ENCODE data around the gene S1PR5.

Gene S1PR5

GRCh38 chr19:10565028-10565566 is 47.9 kb upstream of the S1PR5 start:
- Histone ChIP-seq H3K27ac (peak overlapping the region; percentile 63), H3K36me3 (ENCODE audit: control insufficient read depth, insufficient read depth, low read length) (no peaks in the 10 kb centered on the region), H3K79me2 (no peaks in the 10 kb centered on the region), H3K4me2 (ENCODE audit: low read length) (peak overlapping the region; percentile 74), H3K9me3 (ENCODE audit: control insufficient read depth, low read length) (no peaks in the 10 kb centered on the region), H3K27me3 (ENCODE audit: control insufficient read depth, insufficient read depth, low read length) (no peaks in the 10 kb centered on the region), H2AFZ (peak overlapping the region; percentile 88), H3K9ac (peak overlapping the region; percentile 61), H3K4me3 (ENCODE audit: low read depth, low read length) (peak overlapping the region; percentile 86), H3K4me1 (peaks cover 14% of the 10 kb centered on the region)
- TF ChIP-seq, protein P1, sequence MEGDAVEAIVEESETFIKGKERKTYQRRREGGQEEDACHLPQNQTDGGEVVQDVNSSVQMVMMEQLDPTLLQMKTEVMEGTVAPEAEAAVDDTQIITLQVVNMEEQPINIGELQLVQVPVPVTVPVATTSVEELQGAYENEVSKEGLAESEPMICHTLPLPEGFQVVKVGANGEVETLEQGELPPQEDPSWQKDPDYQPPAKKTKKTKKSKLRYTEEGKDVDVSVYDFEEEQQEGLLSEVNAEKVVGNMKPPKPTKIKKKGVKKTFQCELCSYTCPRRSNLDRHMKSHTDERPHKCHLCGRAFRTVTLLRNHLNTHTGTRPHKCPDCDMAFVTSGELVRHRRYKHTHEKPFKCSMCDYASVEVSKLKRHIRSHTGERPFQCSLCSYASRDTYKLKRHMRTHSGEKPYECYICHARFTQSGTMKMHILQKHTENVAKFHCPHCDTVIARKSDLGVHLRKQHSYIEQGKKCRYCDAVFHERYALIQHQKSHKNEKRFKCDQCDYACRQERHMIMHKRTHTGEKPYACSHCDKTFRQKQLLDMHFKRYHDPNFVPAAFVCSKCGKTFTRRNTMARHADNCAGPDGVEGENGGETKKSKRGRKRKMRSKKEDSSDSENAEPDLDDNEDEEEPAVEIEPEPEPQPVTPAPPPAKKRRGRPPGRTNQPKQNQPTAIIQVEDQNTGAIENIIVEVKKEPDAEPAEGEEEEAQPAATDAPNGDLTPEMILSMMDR (IDR thresholded peaks at IDR 0.05), result no peak

- Histone ChIP-seq H3K27ac (no peak overlapping the region), H2AFZ (no peak overlapping the region), H3K9me3 (ENCODE audit: control insufficient read depth, low read length) (no peaks in the 10 kb centered on the region), H3K79me2 (no peaks in the 10 kb centered on the region), H3K4me2 (ENCODE audit: low read length) (no peak overlapping the region), H3K4me3 (ENCODE audit: low read depth, low read length) (no peak overlapping the region), H3K4me1 (peaks cover 10% of the 10 kb centered on the region), H3K9ac (no peak overlapping the region), H3K36me3 (ENCODE audit: control insufficient read depth, insufficient read depth, low read length) (no peaks in the 10 kb centered on the region), H3K27me3 (ENCODE audit: control insufficient read depth, insufficient read depth, low read length) (no peaks in the 10 kb centered on the region)
- TF ChIP-seq, protein P1 (IDR thresholded peaks at IDR 0.05), result no peak
Measured at GRCh38 chr19:10562609-10563008, 45.4 kb upstream of the S1PR5 start.

DNA sequence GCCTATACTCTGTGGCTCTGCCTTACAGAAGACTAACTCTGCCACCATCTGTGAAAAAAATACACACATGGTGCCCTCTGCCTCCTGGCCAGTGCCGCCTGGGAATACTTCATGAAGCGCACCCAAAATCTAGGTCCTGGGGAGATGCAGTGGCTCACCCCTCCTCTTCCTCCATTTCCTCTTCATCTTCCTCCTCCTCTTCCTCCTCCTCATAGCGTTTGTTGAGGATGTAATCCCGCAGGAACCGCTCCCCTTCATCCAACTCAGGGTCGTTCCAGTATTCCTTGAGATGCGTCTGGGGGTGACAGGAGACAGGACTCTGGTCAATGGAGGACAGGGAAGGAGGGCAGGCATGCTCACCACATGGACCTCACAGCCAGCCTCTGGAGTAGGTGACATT is 42.9 kb upstream of the S1PR5 start:
- Histone ChIP-seq H3K27me3 (ENCODE audit: control insufficient read depth, insufficient read depth, low read length) (no peaks in the 10 kb centered on the region), H3K4me2 (ENCODE audit: low read length) (no peak overlapping the region), H3K79me2 (no peaks in the 10 kb centered on the region), H3K9ac (no peak overlapping the region), H2AFZ (no peak overlapping the region), H3K4me1 (peaks cover 6% of the 10 kb centered on the region), H3K36me3 (ENCODE audit: control insufficient read depth, insufficient read depth, low read length) (no peaks in the 10 kb centered on the region), H3K9me3 (ENCODE audit: control insufficient read depth, low read length) (no peaks in the 10 kb centered on the region), H3K27ac (no peak overlapping the region), H3K4me3 (ENCODE audit: low read depth, low read length) (no peak overlapping the region)
- TF ChIP-seq, protein P1 (IDR thresholded peaks at IDR 0.05), result no peak

DNA sequence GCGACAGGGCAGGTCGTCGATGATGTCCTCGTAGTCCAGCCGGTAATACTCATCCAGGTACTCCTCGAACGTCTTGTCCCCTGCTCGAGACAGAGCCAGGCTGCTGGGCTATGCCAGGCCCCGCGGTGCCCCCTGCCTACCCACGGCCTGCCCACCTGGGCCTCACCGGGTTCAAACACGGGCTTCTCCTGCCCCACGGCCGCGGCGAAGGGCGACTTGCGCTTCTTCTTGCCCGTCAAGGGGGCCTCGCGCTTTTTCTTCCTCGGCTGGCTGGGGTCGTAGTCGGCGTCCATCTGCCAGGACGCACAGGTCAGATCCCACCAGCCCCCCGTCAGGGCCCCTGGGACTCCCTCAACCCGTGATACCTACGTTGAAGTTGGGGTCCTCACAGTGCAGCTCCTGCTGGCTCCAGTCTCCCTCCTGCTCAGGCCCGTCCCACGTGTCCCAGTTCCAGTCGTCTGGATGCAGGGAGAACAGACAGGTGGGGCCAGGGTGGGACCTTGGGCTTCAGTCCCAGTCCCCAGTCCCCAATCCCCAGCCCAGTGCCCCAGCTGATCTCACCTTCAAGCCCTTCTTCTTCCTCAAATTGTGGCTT is 40.5 kb upstream of the S1PR5 start:
- H3K4me3 ChIP-seq (ENCODE audit: low read depth, low read length), result no peak overlapping the region
- H2AFZ ChIP-seq, result no peak overlapping the region
- H3K4me2 ChIP-seq (ENCODE audit: low read length), result no peak overlapping the region
- no peaks in the 10 kb centered on the region for H3K79me2 ChIP-seq
- H3K36me3 ChIP-seq (ENCODE audit: control insufficient read depth, insufficient read depth, low read length), result no peaks in the 10 kb centered on the region
- TF ChIP-seq, protein P1 (IDR thresholded peaks at IDR 0.05), result no peak
- no peaks in the 10 kb centered on the region for H3K9me3 ChIP-seq (ENCODE audit: control insufficient read depth, low read length)
- no peaks in the 10 kb centered on the region for H3K27me3 ChIP-seq (ENCODE audit: control insufficient read depth, insufficient read depth, low read length)
- H3K9ac ChIP-seq, result no peak overlapping the region
- no peaks in the 10 kb centered on the region for H3K4me1 ChIP-seq
- H3K27ac ChIP-seq, result no peak overlapping the region

DNA sequence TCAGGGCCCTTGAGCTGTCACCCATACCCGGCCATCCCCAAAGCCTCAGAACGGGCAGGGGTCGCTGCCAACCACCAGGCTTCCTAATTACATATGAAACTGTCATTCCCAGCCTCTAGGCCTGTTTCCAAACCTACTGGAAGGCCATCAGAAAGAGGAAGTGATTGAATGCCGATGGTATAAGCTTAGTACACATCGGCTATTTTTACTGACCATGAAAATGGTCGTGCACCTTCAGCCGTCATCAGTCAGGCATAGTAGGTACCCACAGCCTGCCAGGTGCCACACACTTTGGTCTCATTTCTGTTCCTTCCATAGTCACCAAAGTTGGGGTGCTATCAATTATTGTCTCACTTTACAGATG is 38.3 kb upstream of the S1PR5 start:
- Histone ChIP-seq H3K9me3 (ENCODE audit: control insufficient read depth, low read length) (no peaks in the 10 kb centered on the region), H3K9ac (no peak overlapping the region), H3K4me3 (ENCODE audit: low read depth, low read length) (no peak overlapping the region), H3K79me2 (no peaks in the 10 kb centered on the region), H3K27me3 (ENCODE audit: control insufficient read depth, insufficient read depth, low read length) (no peaks in the 10 kb centered on the region), H3K4me2 (ENCODE audit: low read length) (no peak overlapping the region), H2AFZ (no peak overlapping the region), H3K36me3 (ENCODE audit: control insufficient read depth, insufficient read depth, low read length) (no peaks in the 10 kb centered on the region), H3K4me1 (no peaks in the 10 kb centered on the region), H3K27ac (no peak overlapping the region)
- TF ChIP-seq, protein P1 (IDR thresholded peaks at IDR 0.05), result no peak

All from parathyroid adenoma (tissue), 2 donors.